Dendritic cell treated with granulocyte-macrophage colony-stimulating factor and Interleukin-4, amounts not matched to agents 40 ng/mL and 50 ng/mL, for 4 days (primary cell): ENCODE data around the gene LAMA5.

ENCODE experiments used
- H3K27ac Mint-ChIP-seq: one replicate; pipeline ENCODE4 v1.8.0; 2022; ENCODE audit warnings: mild to moderate bottlenecking, mixed read lengths
- H3K27me3 Mint-ChIP-seq: one replicate; pipeline ENCODE4 v1.8.0; 2022; ENCODE audit warnings: mild to moderate bottlenecking, mixed read lengths
- H3K36me3 Mint-ChIP-seq: one replicate; pipeline ENCODE4 v1.8.0; 2022; ENCODE audit warnings: low read depth, mixed read lengths
- H3K4me1 Mint-ChIP-seq: one replicate; pipeline ENCODE4 v1.8.0; 2022; ENCODE audit warnings: low read depth, mixed read lengths
- H3K4me3 Mint-ChIP-seq: one replicate; pipeline ENCODE4 v1.8.0; 2022; ENCODE audit warnings: mild to moderate bottlenecking, moderate library complexity, mixed read lengths
- H3K9me3 Mint-ChIP-seq: one replicate; pipeline ENCODE4 v1.8.0; 2022; ENCODE audit warnings: mixed read lengths
- intact Hi-C: fragments of 100-400 bp; cut with micrococcal nuclease; formaldehyde crosslinking; loops from one replicate; pipeline ENCODE4 v1.15.0; 2022

Gene LAMA5

DNA sequence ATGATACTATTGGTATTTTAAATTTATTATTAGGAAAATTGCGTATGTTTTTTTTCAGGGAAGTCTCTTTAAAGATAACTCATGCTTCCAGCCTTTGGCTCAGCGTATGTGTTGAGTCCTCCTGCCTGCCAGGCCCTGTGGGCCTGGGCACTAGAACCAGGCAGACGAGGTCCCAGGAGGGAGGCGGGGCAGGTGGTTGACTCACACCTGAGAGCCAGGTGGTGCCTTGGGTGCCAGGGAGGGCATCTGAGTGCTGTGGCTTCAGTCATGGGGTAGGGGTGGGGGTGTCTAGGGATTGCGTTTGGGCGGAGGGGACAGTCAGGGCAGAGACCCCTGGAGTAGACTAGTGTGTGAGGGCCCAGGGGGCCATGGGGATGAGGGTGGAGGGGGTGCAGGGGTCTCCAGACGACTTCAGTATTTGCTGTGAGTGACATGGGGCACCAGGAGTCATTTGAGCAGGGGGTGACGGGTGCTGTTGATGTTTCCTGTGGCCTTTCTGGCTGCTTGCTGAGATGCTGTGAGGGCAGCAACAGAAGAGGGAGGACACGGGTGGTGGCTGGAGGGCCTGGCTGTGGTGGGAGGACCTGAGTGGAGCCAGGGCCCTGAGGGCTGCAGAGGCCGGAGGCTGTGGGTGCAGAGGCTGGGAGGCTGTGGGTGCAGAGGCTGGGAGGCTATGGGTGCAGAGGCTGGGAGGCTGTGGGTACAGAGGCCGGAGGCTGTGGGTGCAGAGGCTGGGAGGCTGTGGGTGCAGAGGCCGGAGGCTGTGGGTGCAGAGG, 79.2 kb downstream of the LAMA5 start:
- no peaks in the 10 kb centered on the region for H3K9me3 Mint-ChIP-seq
- intact Hi-C loops: no loop called here
- no peak overlapping the region for H3K4me3 Mint-ChIP-seq
- H3K27ac Mint-ChIP-seq: no peak overlapping the region
- H3K27me3 Mint-ChIP-seq: no peaks in the 10 kb centered on the region
- no peaks in the 10 kb centered on the region for H3K4me1 Mint-ChIP-seq
- H3K36me3 Mint-ChIP-seq: peaks cover 95% of the 10 kb centered on the region

DNA sequence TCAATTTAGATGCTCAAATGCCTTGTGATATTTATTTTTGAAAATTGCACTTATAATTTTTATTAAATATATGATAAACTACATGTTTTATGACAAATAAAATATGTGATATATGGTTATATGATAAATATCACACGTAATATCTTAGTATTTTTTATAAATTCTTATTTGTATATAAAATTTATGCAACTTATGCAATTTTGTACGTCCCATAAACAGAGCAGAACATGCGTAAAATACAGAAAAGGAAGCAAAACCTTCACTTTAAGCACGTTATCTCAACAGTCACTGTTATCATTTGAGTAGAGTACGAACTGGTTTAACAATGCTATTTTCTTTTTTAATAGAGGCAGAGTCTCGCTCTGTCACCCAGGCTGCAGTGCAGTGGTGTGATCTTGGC, 80.0 kb downstream of the LAMA5 start:
- Mint-ChIP-seq H3K27me3 (no peaks in the 10 kb centered on the region), H3K9me3 (no peaks in the 10 kb centered on the region), H3K27ac (no peak overlapping the region), H3K4me3 (no peak overlapping the region), H3K36me3 (peaks cover 95% of the 10 kb centered on the region), H3K4me1 (no peaks in the 10 kb centered on the region)
- intact Hi-C loops: no loop called here

DNA sequence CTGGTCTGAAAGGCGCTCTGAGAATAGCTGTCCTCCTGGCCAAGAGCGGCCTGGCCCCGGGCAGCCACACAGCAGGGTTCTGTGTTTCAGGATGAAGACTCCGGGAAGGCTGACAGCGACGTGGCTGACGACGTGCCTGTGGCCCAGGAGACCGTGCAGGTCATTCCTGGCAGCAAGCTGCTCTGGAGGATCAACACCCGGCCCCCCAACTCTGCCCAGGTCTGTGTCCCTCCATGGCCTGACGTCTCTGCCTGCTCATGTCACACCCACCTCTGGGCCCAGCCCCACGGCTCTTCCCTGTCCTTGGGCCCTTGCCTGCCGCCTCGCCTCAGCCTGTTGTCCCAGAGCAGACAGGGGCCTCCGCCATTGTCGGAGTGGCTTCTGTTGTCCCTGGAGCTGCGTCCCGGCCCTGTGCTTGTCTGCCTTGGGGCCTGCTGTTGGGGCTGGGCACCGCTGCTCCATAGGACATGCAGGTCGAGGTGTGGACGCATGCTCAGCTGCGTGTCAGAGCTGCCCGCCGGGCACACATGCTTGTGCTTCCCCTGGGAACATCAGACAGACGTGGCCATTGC, 80.5 kb downstream of the LAMA5 start:
- no peak overlapping the region for H3K4me3 Mint-ChIP-seq
- intact Hi-C loops: no loop called here
- H3K9me3 Mint-ChIP-seq: no peaks in the 10 kb centered on the region
- H3K27ac Mint-ChIP-seq: no peak overlapping the region
- no peaks in the 10 kb centered on the region for H3K27me3 Mint-ChIP-seq
- H3K4me1 Mint-ChIP-seq: no peaks in the 10 kb centered on the region
- H3K36me3 Mint-ChIP-seq: peaks cover 95% of the 10 kb centered on the region

DNA sequence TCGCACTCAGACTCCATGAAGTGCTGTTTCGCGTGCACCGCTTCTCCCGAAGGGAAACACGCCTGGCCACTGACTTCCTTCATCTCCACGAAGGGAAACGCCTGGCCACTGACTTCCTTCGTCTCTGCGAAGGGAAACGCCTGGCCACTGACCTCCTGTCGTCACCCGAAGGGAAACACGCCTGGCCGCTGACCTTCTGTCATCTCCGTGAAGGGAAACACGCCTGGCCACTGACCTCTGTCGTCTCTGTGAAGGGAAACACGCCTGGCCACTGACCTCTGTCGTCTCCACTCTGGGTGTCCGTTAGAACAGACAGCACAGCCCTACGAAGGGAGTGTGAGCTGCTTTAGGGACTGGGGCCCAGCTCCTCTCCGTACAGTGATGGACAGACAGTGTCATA, 81.4 kb downstream of the LAMA5 start:
- H3K4me3 Mint-ChIP-seq: no peak overlapping the region
- no peaks in the 10 kb centered on the region for H3K27me3 Mint-ChIP-seq
- H3K9me3 Mint-ChIP-seq: no peaks in the 10 kb centered on the region
- intact Hi-C loops: no loop called here
- H3K27ac Mint-ChIP-seq: no peak overlapping the region
- peaks cover 95% of the 10 kb centered on the region for H3K36me3 Mint-ChIP-seq
- no peaks in the 10 kb centered on the region for H3K4me1 Mint-ChIP-seq

DNA sequence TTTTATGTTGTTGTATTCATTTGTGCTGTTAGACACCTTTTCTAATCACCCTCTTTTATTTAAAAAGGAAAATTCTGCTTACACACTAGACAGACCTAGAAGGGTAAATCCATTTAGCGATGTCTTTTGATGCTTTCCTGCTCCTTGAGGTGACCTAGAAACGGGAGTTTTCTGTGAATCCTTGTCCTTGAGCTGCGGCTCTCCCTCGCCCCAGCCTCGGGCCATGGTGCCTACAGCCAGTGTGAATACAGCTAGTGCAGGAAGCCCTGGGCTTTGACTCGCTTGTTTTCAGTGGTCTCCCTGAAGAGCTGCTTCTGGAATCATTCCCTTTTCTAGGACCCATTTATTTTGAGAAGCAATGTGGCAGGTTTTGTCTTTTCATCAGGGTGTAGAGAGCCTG, 82.0 kb downstream of the LAMA5 start:
- Mint-ChIP-seq H3K27me3 (no peaks in the 10 kb centered on the region), H3K9me3 (no peaks in the 10 kb centered on the region), H3K4me3 (no peak overlapping the region), H3K27ac (no peak overlapping the region), H3K4me1 (no peaks in the 10 kb centered on the region), H3K36me3 (peaks cover 95% of the 10 kb centered on the region)
- intact Hi-C loops: no loop called here

DNA sequence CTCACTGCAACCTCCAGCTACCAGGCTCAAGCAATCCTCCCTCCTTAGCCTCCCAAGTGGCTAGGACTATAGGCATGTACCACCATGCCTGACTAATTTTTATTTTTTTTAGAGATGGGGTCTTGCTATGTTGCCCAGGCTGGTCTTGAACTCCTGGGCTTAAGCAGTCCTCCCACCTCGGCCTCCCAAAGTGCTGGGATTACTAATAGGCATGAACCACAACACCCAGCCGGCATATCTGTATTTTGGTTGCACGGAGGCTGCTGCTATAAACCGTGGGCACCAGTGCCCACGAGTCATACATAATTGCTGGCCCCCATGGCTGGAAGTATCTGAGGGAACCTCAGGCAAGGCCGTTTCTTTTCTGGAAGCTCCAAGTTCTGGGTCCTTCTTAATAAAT, 82.7 kb downstream of the LAMA5 start:
- H3K36me3 Mint-ChIP-seq: peaks cover 100% of the 10 kb centered on the region
- intact Hi-C loops: no loop called here
- no peaks in the 10 kb centered on the region for H3K9me3 Mint-ChIP-seq
- H3K4me3 Mint-ChIP-seq: no peak overlapping the region
- no peaks in the 10 kb centered on the region for H3K4me1 Mint-ChIP-seq
- H3K27me3 Mint-ChIP-seq: no peaks in the 10 kb centered on the region
- H3K27ac Mint-ChIP-seq: no peak overlapping the region

DNA sequence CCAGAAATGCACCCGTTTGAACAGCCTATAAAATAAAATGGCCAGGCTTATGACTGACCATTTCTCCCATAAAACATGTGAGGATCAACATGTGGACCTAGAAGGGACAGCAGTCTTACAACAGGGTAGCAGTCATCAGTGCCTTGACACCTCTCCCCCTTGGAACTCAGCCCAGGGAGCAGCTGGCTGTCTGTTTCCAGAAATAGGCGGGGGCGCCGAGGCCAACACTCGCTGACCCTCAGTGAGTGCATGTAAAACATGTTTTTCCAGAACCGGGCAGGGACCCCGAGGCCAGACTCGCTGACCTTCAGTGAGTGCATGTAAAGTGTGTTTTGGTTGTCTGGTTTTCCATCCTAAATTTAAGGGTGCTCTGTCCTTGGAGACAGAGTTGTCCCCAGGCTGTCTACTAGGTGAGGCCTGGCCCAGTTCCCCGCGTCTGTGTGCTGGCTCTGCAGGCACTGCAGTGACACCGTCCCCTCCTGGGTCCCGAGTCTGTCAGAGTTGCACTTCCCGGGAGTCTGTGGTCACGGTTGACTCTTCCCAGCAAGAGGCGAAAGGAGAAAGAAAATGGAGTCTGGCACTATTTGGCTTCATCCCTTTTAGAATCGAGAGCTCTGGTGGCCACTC, 84.1 kb downstream of the LAMA5 start:
- intact Hi-C loops: no loop called here
- Mint-ChIP-seq H3K4me3 (no peak overlapping the region), H3K27me3 (no peaks in the 10 kb centered on the region), H3K27ac (no peak overlapping the region), H3K4me1 (no peaks in the 10 kb centered on the region), H3K9me3 (no peaks in the 10 kb centered on the region), H3K36me3 (peaks cover 100% of the 10 kb centered on the region)

DNA sequence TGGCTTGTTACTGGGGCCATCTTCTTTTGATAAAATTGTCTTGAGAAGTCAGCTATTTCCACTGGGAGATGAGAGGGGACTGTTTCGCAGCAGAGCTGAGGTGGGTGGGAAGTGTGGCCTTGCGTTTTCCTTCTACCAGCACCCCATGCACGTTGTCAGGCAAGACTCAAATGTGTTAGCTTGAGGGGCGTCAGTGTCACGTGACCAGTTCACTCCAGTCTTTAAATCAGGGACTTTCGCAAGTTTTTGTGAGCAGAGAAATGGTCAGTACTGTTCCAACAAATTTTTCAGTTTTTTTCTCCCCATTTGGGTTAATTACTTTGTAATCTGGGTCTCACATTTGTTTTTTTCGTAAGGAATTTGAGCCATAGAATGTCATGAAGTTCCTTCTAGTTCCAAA, 85.0 kb downstream of the LAMA5 start:
- Mint-ChIP-seq H3K36me3 (peaks cover 100% of the 10 kb centered on the region), H3K9me3 (no peaks in the 10 kb centered on the region), H3K27me3 (no peaks in the 10 kb centered on the region), H3K4me3 (no peak overlapping the region), H3K4me1 (no peaks in the 10 kb centered on the region), H3K27ac (no peak overlapping the region)
- intact Hi-C loops: no loop called here

DNA sequence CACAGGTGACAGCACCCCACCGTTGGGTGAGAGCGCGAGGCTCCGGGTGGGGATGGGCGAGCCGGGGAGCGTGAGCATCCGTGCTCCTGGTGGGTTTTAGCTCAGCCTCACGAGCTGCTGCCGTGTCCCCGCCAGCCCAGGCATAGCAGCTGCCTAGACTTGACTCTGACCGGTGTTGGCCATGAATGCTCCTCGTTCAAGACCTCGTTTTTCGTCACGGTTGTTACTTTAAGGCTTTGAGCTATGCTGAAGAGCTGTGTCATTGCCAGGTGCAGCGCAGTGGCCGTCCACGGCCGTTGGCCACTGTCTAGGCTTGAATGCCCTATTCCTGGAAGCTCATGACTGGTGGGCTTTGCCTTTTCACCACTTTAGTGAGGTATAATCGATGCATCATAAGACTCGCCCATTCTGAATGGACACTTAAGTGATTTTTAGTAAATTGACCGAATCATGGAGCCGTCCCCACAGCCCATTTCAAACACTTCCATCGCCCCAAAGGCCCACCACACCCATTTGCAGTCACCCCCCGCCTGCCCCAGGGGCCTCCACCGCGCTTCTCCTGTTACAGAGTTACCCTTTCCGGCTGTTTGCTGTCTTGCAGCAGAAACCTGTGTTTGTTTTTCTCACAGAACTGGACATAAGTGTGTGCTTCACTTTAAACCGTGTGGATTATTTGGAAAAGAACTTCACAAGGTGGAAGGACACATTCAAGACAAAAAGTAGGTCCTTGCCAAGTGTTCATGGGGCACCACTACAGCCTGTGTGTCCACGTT, 85.8 kb downstream of the LAMA5 start:
- H3K4me3 Mint-ChIP-seq: no peak overlapping the region

DNA sequence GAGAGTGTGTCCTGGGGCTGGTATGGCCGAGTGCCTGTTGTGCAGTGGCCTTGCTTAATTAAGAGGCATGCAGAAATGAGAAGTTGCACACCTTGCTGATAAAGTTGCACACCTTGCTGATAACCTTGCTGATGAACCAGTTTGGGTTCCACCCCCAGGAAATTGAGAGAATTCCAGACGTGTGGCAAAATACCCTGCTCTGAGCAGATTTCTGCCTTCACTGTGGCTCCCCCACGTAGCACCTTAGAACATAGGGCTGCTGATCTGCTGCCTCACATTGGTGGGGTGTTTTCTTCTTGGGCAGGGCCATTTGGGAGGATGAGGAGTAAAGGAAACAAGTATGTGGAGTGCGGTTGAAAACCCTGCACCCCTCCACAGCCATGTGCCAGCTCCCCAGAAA, 86.8 kb downstream of the LAMA5 start:
- H3K4me3 Mint-ChIP-seq: no peak overlapping the region
- H3K27me3 Mint-ChIP-seq: no peaks in the 10 kb centered on the region
- peaks cover 100% of the 10 kb centered on the region for H3K36me3 Mint-ChIP-seq
- H3K4me1 Mint-ChIP-seq: no peaks in the 10 kb centered on the region
- intact Hi-C loops: no loop called here
- H3K27ac Mint-ChIP-seq: no peak overlapping the region
- no peaks in the 10 kb centered on the region for H3K9me3 Mint-ChIP-seq

More for the DNA sequence above, 85.8 kb downstream of the LAMA5 start:
- no peaks in the 10 kb centered on the region for H3K4me1 Mint-ChIP-seq
- H3K27me3 Mint-ChIP-seq: no peaks in the 10 kb centered on the region
- H3K36me3 Mint-ChIP-seq: peaks cover 100% of the 10 kb centered on the region
- H3K27ac Mint-ChIP-seq: no peak overlapping the region
- H3K9me3 Mint-ChIP-seq: no peaks in the 10 kb centered on the region
- intact Hi-C loops: no loop called here

DNA sequence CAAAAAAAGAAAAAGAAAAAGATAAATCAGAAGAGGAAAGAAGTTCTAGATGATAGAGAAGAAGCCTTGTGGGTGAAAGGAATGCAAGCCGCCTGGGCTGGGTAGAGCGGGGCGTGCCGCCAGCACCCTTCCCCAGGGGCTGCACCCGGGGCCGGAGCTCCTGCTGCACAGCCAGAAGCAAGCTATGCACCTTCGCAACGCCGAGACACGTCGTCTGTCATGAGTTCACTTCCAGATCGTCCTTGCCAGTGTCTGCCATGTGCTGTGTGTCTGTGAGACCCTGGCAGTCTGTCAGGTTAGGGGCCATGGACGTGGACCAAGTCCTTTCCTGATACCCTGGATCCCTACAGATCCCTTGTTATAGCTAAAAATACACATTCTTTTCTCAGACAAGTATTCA, 89.9 kb downstream of the LAMA5 start:
- no peak overlapping the region for H3K27ac Mint-ChIP-seq
- H3K4me1 Mint-ChIP-seq: peaks cover 8% of the 10 kb centered on the region
- intact Hi-C loops: no loop called here
- peaks cover 100% of the 10 kb centered on the region for H3K36me3 Mint-ChIP-seq
- no peaks in the 10 kb centered on the region for H3K9me3 Mint-ChIP-seq
- no peak overlapping the region for H3K4me3 Mint-ChIP-seq
- H3K27me3 Mint-ChIP-seq: no peaks in the 10 kb centered on the region

DNA sequence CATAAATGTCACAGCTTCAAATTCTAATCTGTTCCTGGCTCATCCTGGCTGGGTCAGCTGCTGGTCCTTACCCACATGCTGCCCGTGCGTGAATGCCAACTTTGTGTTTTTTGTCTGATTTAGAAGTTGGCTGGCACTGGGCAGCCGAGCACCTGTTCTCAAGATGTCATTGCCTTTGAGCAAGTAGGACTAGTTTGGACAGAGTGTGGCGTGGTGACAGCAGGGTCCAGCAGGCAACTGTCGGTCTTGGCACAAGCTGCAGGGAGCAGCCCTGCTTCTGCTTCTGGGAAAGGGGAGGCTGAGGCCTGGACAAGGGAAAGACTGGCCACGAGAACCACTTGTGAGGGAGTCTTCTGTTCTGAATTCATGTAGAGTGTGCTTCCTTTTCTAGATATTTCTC, 90.7 kb downstream of the LAMA5 start:
- H3K36me3 Mint-ChIP-seq: peaks cover 100% of the 10 kb centered on the region
- H3K4me3 Mint-ChIP-seq: no peak overlapping the region
- peaks cover 9% of the 10 kb centered on the region for H3K4me1 Mint-ChIP-seq
- no peaks in the 10 kb centered on the region for H3K9me3 Mint-ChIP-seq
- no peak overlapping the region for H3K27ac Mint-ChIP-seq
- intact Hi-C loops: no loop called here
- H3K27me3 Mint-ChIP-seq: no peaks in the 10 kb centered on the region

DNA sequence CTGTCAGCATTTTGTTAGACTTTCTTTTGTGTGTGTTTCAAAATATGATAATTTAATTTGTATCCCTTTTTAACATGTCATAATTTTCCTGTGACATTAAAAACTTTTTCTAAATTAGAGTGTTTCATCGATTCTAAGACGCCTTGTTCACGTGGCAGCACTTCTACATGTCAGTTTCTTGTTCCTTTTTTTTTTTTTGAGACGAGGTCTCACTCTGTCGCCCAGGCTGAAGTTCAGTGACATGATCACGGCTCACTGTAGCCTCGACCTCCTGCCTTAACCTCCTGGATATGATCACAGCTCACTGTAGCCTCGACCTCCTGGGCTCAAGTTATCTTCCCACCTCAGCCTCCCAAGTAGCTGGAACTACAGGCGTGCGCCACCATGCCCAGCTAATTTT, 91.9 kb downstream of the LAMA5 start:
- H3K9me3 Mint-ChIP-seq: no peaks in the 10 kb centered on the region
- intact Hi-C loops: no loop called here
- peaks cover 9% of the 10 kb centered on the region for H3K4me1 Mint-ChIP-seq
- H3K27me3 Mint-ChIP-seq: no peaks in the 10 kb centered on the region
- no peak overlapping the region for H3K27ac Mint-ChIP-seq
- H3K36me3 Mint-ChIP-seq: peaks cover 100% of the 10 kb centered on the region
- no peak overlapping the region for H3K4me3 Mint-ChIP-seq

DNA sequence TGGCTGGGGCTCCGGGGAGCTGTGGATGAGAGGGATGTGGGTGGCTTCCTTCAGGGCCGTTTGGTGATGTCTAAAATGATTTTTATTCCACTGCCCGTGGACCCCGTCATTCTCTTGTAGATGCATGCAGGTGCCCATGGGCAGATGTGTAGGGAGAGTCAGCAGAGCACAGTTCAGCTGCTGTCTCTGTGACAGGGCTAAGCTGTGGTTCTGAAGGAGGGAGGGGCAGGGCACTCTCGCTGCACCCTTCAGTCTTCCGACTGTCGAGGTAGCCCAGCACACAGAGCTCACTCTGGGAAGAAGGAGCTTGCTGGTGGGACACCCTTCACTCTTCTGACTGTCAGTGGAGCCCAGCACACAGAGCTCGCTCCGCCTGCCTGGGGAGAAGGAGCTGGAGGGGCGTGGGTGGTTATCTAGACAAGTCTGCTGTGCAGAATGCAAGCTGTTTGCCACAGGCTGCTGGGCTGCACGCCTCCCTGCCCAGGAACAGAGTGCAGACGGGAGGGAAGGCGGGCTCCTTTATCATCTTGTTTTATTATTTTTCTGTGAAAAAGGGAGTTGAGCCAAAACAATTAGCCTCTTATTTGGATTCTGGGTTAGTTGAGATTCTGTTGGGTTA, 92.7 kb downstream of the LAMA5 start:
- peak overlapping the region; percentile 13 for H3K27ac Mint-ChIP-seq

More for the DNA sequence above, 92.7 kb downstream of the LAMA5 start:
- Mint-ChIP-seq H3K9me3 (no peaks in the 10 kb centered on the region), H3K36me3 (peaks cover 100% of the 10 kb centered on the region), H3K4me1 (peaks cover 9% of the 10 kb centered on the region), H3K4me3 (no peak overlapping the region), H3K27me3 (no peaks in the 10 kb centered on the region)
- intact Hi-C loops: no loop called here
